Panc1 (cell line): ENCODE data around the gene INPP5A. TPM values are rescaled to one million over a fixed set of nuclear protein-coding genes. Genes with fewer than 3 reads are reported as not detected.

Experiments
- ATAC-seq: fragments of 200-7000 bp; cut with Tn5 transposase; 2 replicates; pipeline ENCODE4 v1.9.1; 2020; ENCODE audit warnings: mild to moderate bottlenecking, moderate library complexity
- BruUV-seq: library from RNA; stranded (reverse); fragments of 400-500 nt; replicated peaks from 2 replicates; lab custom pipeline; 2021; lab: Mats Ljungman, UMichigan
- CTCF ChIA-PET: fragments of 300-600 bp; sonication (Branson Sonifier 250); formaldehyde crosslinking; loops from one replicate; lab custom pipeline; 2022; ENCODE audit warnings: antibody characterized with exemption; lab: Charles Lee
- POLR2A ChIA-PET: fragments of 300-600 bp; sonication (Branson Sonifier 250); formaldehyde crosslinking; loops from one replicate; lab custom pipeline; 2022; ENCODE audit warnings: antibody characterized with exemption; lab: Charles Lee
- DNase-seq: peaks from one replicate; pipeline ENCODE4 v3.0.0-alpha.2; 2010; ENCODE audit warnings: low read depth, low spot score
- H3K27ac ChIP-seq: 2 replicates; pipeline ENCODE4 v1.5.1; 2011; ENCODE audit warnings: mild to moderate bottlenecking, low read length, inconsistent platforms
- H3K27me3 ChIP-seq: fragments of 200-500 bp; sonication (Bioruptor generic); 2 replicates; pipeline ENCODE4 v1.6.0; 2014; ENCODE audit warnings: low read length, inconsistent platforms; ENCODE audit not compliant: control insufficient read depth, insufficient read depth
- H3K36me3 ChIP-seq: fragments of 200-500 bp; sonication (Bioruptor generic); 2 replicates; pipeline ENCODE4 v1.5.1; 2014; ENCODE audit warnings: inconsistent platforms, mild to moderate bottlenecking, low read length, moderate library complexity; ENCODE audit not compliant: control insufficient read depth, insufficient read depth
- H3K4me1 ChIP-seq: 2 replicates; pipeline ENCODE4 v1.5.1; 2011; ENCODE audit warnings: inconsistent platforms, mild to moderate bottlenecking, low read length, moderate library complexity; ENCODE audit not compliant: control insufficient read depth, insufficient read depth
- H3K4me3 ChIP-seq, 2 experiments: 2 replicates each; pipeline ENCODE4 v1.5.1; 2011 to 2012; ENCODE audit warnings: low read depth in 2 of 2, low read length in 2 of 2, mild to moderate bottlenecking in 2 of 2, inconsistent platforms in 1 of 2, moderate library complexity in 1 of 2
- H3K9me3 ChIP-seq: fragments of 200-500 bp; sonication (Bioruptor generic); 2 replicates; pipeline ENCODE4 v1.5.1; 2014; ENCODE audit warnings: low read depth, mild to moderate bottlenecking, inconsistent platforms, low read length, moderate library complexity; ENCODE audit not compliant: control insufficient read depth, insufficient read depth
- CTCF ChIP-seq: fragments of 450-650 bp; IDR thresholded peaks from 2 replicates; pipeline ENCODE4 v1.5.1; 2017; ENCODE audit warnings: mild to moderate bottlenecking
- POLR2AphosphoS5 ChIP-seq: IDR thresholded peaks from 2 replicates; pipeline ENCODE4 v1.6.1; 2012; ENCODE audit warnings: mild to moderate bottlenecking, low read depth, low read length, moderate library complexity
- SIN3A ChIP-seq: IDR thresholded peaks from 2 replicates; pipeline ENCODE4 v1.6.1; 2012; ENCODE audit warnings: low read depth, mild to moderate bottlenecking, low read length, moderate library complexity, borderline replicate concordance; ENCODE audit not compliant: insufficient read depth
- TCF7L2 ChIP-seq: IDR thresholded peaks from 2 replicates; pipeline ENCODE4 v1.6.1; 2011; ENCODE audit warnings: mild to moderate bottlenecking, low read depth, low read length, inconsistent platforms
- in situ Hi-C: cut with HindIII; loops from 2 replicates; pipeline ENCODE4 v1.10.0; 2016; ENCODE audit warnings: low sequenced_read_pairs, low pct_unique_long_range_greater_than_20kb
- intact Hi-C: fragments of 100-400 bp; cut with micrococcal nuclease; formaldehyde crosslinking; loops from one replicate; pipeline ENCODE4 v1.10.0; 2022; ENCODE audit not compliant: unreplicated experiment
- total RNA-seq: library from RNA; stranded (reverse); gene quantifications from one replicate; pipeline ENCODE4 v1.2.1, GENCODE V29; 2021; ENCODE audit not compliant: unreplicated experiment
- TF ChIP-seq, protein P1 (sequence below), 2 experiments: IDR thresholded peaks; 2 replicates each; pipeline ENCODE4 v1.6.1; 2011 to 2012; ENCODE audit warnings: low read depth in 2 of 2, control low read depth in 1 of 2, low read length in 1 of 2, mild to moderate bottlenecking in 1 of 2, moderate library complexity in 1 of 2; ENCODE audit not compliant: insufficient read depth in 1 of 2

INPP5A gene
- total RNA-seq, 1 experiment from 2014 or later, result 60.0 TPM

- Histone ChIP-seq H3K27me3 (no peaks in the 10 kb centered on the region), H3K9me3 (no peaks in the 10 kb centered on the region), H3K4me3 (peak overlapping the region in 1 of 2 experiments; percentile 53; a peak in 2 of 4 replicates), H3K27ac (peak overlapping the region; percentile 89), H3K36me3 (no peaks in the 10 kb centered on the region), H3K4me1 (peaks cover 40% of the 10 kb centered on the region)
- POLR2A ChIA-PET, result no interaction called here
- DNase-seq, result peak; percentile 67
- TF ChIP-seq POLR2AphosphoS5, result no peak
- TF ChIP-seq, protein P1, sequence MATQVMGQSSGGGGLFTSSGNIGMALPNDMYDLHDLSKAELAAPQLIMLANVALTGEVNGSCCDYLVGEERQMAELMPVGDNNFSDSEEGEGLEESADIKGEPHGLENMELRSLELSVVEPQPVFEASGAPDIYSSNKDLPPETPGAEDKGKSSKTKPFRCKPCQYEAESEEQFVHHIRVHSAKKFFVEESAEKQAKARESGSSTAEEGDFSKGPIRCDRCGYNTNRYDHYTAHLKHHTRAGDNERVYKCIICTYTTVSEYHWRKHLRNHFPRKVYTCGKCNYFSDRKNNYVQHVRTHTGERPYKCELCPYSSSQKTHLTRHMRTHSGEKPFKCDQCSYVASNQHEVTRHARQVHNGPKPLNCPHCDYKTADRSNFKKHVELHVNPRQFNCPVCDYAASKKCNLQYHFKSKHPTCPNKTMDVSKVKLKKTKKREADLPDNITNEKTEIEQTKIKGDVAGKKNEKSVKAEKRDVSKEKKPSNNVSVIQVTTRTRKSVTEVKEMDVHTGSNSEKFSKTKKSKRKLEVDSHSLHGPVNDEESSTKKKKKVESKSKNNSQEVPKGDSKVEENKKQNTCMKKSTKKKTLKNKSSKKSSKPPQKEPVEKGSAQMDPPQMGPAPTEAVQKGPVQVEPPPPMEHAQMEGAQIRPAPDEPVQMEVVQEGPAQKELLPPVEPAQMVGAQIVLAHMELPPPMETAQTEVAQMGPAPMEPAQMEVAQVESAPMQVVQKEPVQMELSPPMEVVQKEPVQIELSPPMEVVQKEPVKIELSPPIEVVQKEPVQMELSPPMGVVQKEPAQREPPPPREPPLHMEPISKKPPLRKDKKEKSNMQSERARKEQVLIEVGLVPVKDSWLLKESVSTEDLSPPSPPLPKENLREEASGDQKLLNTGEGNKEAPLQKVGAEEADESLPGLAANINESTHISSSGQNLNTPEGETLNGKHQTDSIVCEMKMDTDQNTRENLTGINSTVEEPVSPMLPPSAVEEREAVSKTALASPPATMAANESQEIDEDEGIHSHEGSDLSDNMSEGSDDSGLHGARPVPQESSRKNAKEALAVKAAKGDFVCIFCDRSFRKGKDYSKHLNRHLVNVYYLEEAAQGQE (IDR thresholded peaks at IDR 0.05; ENCODE audit: insufficient read depth in 1 of 2, low read depth in 2 of 2, low read length in 1 of 2), result no peak
- no peak for TF ChIP-seq CTCF
- no peak for TF ChIP-seq TCF7L2
- TF ChIP-seq SIN3A, result no peak
- CTCF ChIA-PET, result no interaction called here
- no TSS peak for BruUV-seq
- ATAC-seq, result peak; percentile 23; the same call in 1 of the 2 replicates
- intact Hi-C loops, result no loop called here
- in situ Hi-C loops, result no loop called here
These were observed 146.7 kb downstream of the INPP5A start for GRCh38 chr10:132684164-132684891.

- peak overlapping the region; percentile 89 for H3K27ac ChIP-seq
- H3K36me3 ChIP-seq, result no peaks in the 10 kb centered on the region
- H3K27me3 ChIP-seq, result no peaks in the 10 kb centered on the region
- no TSS peak for BruUV-seq
- DNase-seq (peak; percentile 73), ATAC-seq (peak; percentile 89)
- CTCF ChIA-PET, result interaction anchor here (0.6 kb wide), 1 partner anchor 458 kb away, joined by 8 read pairs; no protein-coding TSS in a partner anchor
- intact Hi-C loops (no loop called here), in situ Hi-C loops (no loop called here)
- H3K4me1 ChIP-seq, result peaks cover 40% of the 10 kb centered on the region
- POLR2A ChIA-PET, result interaction anchor here (0.6 kb wide), 2 partner anchors 73 to 218 kb away, joined by 3 to 9 read pairs; no protein-coding TSS in a partner anchor
- TF ChIP-seq, protein P1 (IDR thresholded peaks at IDR 0.05; ENCODE audit: insufficient read depth in 1 of 2, low read depth in 2 of 2, low read length in 1 of 2), result no peak
- peak overlapping the region; percentile 6 to 53 for H3K4me3 ChIP-seq
- H3K9me3 ChIP-seq, result no peaks in the 10 kb centered on the region
These were observed 147.7 kb downstream of the INPP5A start for GRCh38 chr10:132685101-132685891.
